ENCODE measurements around the gene GSTO1.
A peak's percentile ranks its signal among the peaks of the same experiment; 100 is the strongest.

GSTO1 gene

DNA sequence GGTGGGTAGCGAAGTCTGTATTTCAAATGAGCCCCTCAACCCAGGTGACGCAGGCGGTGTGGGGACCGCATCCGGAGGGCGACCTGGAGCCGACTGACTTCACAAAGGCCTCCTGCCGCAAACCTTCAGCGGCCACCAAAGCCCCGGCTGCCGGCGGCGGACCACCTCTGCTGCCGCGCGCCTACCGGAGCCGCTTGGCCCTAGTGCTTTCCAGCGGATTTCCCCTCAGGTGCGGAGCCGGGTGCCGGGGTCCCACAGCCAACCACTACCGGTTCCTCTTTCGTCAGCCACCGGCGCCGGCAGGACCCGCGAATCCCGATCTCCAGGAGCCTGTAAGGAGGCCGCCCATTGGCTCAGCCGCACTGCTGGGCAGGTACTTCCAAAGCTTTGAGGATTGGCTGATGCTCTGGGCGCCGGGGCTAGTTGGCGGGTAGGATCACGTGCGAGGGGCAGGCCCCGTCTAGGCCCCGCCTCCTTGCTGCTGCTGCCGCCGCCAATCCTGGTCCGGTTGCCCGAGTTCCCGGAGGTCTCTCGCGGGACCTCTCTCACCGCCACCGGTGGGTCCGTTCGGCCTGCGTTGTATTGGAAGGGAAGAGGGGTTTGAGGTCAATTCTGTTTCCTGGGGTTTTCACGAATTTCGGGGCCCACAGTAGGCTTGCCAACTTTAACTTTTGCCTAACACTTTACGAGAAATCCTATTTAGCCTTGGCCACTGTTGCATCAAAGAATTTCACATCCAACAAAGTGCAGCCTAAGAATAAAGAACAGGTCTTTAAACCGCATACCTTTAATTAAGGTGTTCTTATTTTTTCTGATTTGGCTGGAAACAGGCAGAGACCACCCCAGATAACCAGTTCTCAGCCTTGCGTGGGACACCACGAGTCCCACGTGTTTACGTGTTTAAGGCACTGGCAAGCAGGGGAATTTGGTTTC lies 14.3 kb downstream of the GSTO1 start, which contains the start of gene GSTO2:
TSS of gene GSTO2 (plus strand) at position 472 of the 933 bp plus-strand sequence. CDS start 5,732 bp downstream, outside the sequence.
- H3K9ac ChIP-seq (ENCODE audit: low read length) = peak within 1 kb of the TSS; percentile 68
- peaks cover 8% of the 10 kb centered on the region for H3K4me1 ChIP-seq (ENCODE audit: control insufficient read depth, insufficient read depth, low read length)
- no peaks in the 10 kb centered on the region for H3K27me3 ChIP-seq (ENCODE audit: control insufficient read depth, insufficient read depth, low read length)

GRCh38 chr10:104273286-104273685 lies 18.6 kb downstream of the GSTO1 start:
- H3K4me3 ChIP-seq (ENCODE audit: low read length) = no peak overlapping the region
- H3K36me3 ChIP-seq (ENCODE audit: control insufficient read depth, insufficient read depth, low read length) = no peaks in the 10 kb centered on the region
- H3K27ac ChIP-seq (ENCODE audit: low read depth, low read length) = no peak overlapping the region
- H3K9ac ChIP-seq (ENCODE audit: low read length) = no peak overlapping the region
- H3K27me3 ChIP-seq (ENCODE audit: control insufficient read depth, insufficient read depth, low read length) = no peaks in the 10 kb centered on the region
- H3K4me1 ChIP-seq (ENCODE audit: control insufficient read depth, insufficient read depth, low read length) = peaks cover 3% of the 10 kb centered on the region

More for the DNA sequence above, 14.3 kb downstream of the GSTO1 start, which contains the start of gene GSTO2:
- peak within 1 kb of the TSS; percentile 89 for H3K4me3 ChIP-seq (ENCODE audit: low read length)
- H3K36me3 ChIP-seq (ENCODE audit: control insufficient read depth, insufficient read depth, low read length) = peaks cover 13% of the 10 kb centered on the region
- H3K27ac ChIP-seq (ENCODE audit: low read depth, low read length) = peak within 1 kb of the TSS; percentile 80

GRCh38 chr10:104273899-104274575 lies 19.3 kb downstream of the GSTO1 start:
- Histone ChIP-seq H3K27me3 (ENCODE audit: control insufficient read depth, insufficient read depth, low read length) (no peaks in the 10 kb centered on the region), H3K36me3 (ENCODE audit: control insufficient read depth, insufficient read depth, low read length) (no peaks in the 10 kb centered on the region), H3K9ac (ENCODE audit: low read length) (no peak overlapping the region), H3K4me1 (ENCODE audit: control insufficient read depth, insufficient read depth, low read length) (no peaks in the 10 kb centered on the region), H3K27ac (ENCODE audit: low read depth, low read length) (no peak overlapping the region), H3K4me3 (ENCODE audit: low read length) (no peak overlapping the region)

GRCh38 chr10:104274762-104275721 lies 20.4 kb downstream of the GSTO1 start:
- peak overlapping the region; percentile 53 for H3K4me3 ChIP-seq (ENCODE audit: low read length)
- H3K27me3 ChIP-seq (ENCODE audit: control insufficient read depth, insufficient read depth, low read length) = no peaks in the 10 kb centered on the region
- H3K27ac ChIP-seq (ENCODE audit: low read depth, low read length) = no peak overlapping the region
- H3K9ac ChIP-seq (ENCODE audit: low read length) = no peak overlapping the region
- no peaks in the 10 kb centered on the region for H3K4me1 ChIP-seq (ENCODE audit: control insufficient read depth, insufficient read depth, low read length)
- no peaks in the 10 kb centered on the region for H3K36me3 ChIP-seq (ENCODE audit: control insufficient read depth, insufficient read depth, low read length)

- H3K4me1 ChIP-seq (ENCODE audit: control insufficient read depth, insufficient read depth, low read length) = no peaks in the 10 kb centered on the region
- no peak overlapping the region for H3K4me3 ChIP-seq (ENCODE audit: low read length)
- no peak overlapping the region for H3K27ac ChIP-seq (ENCODE audit: low read depth, low read length)
- no peaks in the 10 kb centered on the region for H3K27me3 ChIP-seq (ENCODE audit: control insufficient read depth, insufficient read depth, low read length)
- H3K36me3 ChIP-seq (ENCODE audit: control insufficient read depth, insufficient read depth, low read length) = no peaks in the 10 kb centered on the region
- H3K9ac ChIP-seq (ENCODE audit: low read length) = no peak overlapping the region
These were observed 21.5 kb downstream of the GSTO1 start for GRCh38 chr10:104276192-104276591.

DNA sequence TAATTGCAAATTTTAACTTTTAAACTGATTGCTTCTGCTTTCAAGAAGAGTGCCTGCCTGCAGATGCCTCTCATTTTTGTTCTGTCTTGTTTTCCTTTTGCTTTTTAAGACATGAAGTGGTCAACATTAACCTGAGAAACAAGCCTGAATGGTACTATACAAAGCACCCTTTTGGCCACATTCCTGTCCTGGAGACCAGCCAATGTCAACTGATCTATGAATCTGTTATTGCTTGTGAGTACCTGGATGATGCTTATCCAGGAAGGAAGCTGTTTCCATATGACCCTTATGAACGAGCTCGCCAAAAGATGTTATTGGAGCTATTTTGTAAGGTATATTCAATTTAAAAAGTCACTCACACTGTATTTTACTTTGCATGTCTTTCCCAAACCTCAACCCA lies 23.1 kb downstream of the GSTO1 start:
- H3K27ac ChIP-seq (ENCODE audit: low read depth, low read length) = no peak overlapping the region
- no peaks in the 10 kb centered on the region for H3K27me3 ChIP-seq (ENCODE audit: control insufficient read depth, insufficient read depth, low read length)
- no peak overlapping the region for H3K4me3 ChIP-seq (ENCODE audit: low read length)
- no peak overlapping the region for H3K9ac ChIP-seq (ENCODE audit: low read length)
- H3K36me3 ChIP-seq (ENCODE audit: control insufficient read depth, insufficient read depth, low read length) = no peaks in the 10 kb centered on the region
- H3K4me1 ChIP-seq (ENCODE audit: control insufficient read depth, insufficient read depth, low read length) = no peaks in the 10 kb centered on the region

GRCh38 chr10:104279550-104280259 lies 25.0 kb downstream of the GSTO1 start:
- H3K27ac ChIP-seq (ENCODE audit: low read depth, low read length) = no peak overlapping the region
- H3K27me3 ChIP-seq (ENCODE audit: control insufficient read depth, insufficient read depth, low read length) = no peaks in the 10 kb centered on the region
- no peak overlapping the region for H3K9ac ChIP-seq (ENCODE audit: low read length)
- H3K4me3 ChIP-seq (ENCODE audit: low read length) = no peak overlapping the region
- H3K4me1 ChIP-seq (ENCODE audit: control insufficient read depth, insufficient read depth, low read length) = no peaks in the 10 kb centered on the region
- no peaks in the 10 kb centered on the region for H3K36me3 ChIP-seq (ENCODE audit: control insufficient read depth, insufficient read depth, low read length)

DNA sequence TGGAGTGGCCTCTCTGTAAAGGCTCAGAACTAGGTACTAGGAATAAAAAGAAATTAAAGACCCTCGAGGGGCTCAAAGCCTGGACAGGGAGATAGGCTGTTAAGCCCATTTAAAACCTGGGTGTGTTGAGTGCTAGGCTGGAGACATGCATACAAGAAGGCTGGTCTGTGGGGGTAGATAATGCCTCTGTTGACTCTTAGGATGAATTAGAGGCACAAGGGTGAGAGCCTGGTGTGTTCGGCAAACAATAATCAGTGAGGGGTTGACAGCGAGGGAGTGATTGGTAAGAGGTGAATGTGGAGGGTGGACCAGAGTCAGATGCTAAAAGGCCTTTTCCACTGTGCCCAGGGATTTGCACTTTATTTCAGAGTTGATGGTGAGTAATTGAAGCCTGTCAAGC lies 27.0 kb downstream of the GSTO1 start:
- Histone ChIP-seq H3K4me1 (ENCODE audit: control insufficient read depth, insufficient read depth, low read length) (no peaks in the 10 kb centered on the region), H3K9ac (ENCODE audit: low read length) (no peak overlapping the region), H3K27ac (ENCODE audit: low read depth, low read length) (no peak overlapping the region)

DNA sequence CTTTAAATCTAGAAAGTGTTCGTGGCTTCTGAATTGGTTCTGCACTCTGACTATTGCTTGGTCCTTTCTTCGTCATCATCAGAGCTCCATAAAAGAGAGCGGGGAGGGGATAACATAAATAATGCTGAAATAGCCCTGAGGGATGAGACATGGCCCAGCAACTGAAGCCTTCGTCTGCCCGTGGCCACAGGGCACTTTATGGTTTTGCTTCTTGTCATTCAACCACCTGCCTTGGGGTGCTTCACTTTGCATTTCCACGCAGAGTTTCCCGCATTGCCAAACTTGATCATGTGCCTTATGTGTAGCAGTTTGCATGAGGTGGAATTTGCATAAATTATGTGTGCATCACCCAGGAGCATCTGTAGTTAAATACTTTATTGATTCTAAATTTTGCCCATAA lies 30.2 kb downstream of the GSTO1 start:
- Histone ChIP-seq H3K9ac (ENCODE audit: low read length) (no peak overlapping the region), H3K36me3 (ENCODE audit: control insufficient read depth, insufficient read depth, low read length) (no peaks in the 10 kb centered on the region), H3K4me1 (ENCODE audit: control insufficient read depth, insufficient read depth, low read length) (no peaks in the 10 kb centered on the region), H3K27me3 (ENCODE audit: control insufficient read depth, insufficient read depth, low read length) (no peaks in the 10 kb centered on the region), H3K4me3 (ENCODE audit: low read length) (no peak overlapping the region), H3K27ac (ENCODE audit: low read depth, low read length) (no peak overlapping the region)

More for the DNA sequence above, 27.0 kb downstream of the GSTO1 start:
- no peak overlapping the region for H3K4me3 ChIP-seq (ENCODE audit: low read length)
- no peaks in the 10 kb centered on the region for H3K27me3 ChIP-seq (ENCODE audit: control insufficient read depth, insufficient read depth, low read length)
- no peaks in the 10 kb centered on the region for H3K36me3 ChIP-seq (ENCODE audit: control insufficient read depth, insufficient read depth, low read length)

- H3K27ac ChIP-seq (ENCODE audit: low read depth, low read length) = no peak overlapping the region
- no peak overlapping the region for H3K9ac ChIP-seq (ENCODE audit: low read length)
- H3K4me3 ChIP-seq (ENCODE audit: low read length) = no peak overlapping the region
- H3K4me1 ChIP-seq (ENCODE audit: control insufficient read depth, insufficient read depth, low read length) = no peaks in the 10 kb centered on the region
- no peaks in the 10 kb centered on the region for H3K36me3 ChIP-seq (ENCODE audit: control insufficient read depth, insufficient read depth, low read length)
- H3K27me3 ChIP-seq (ENCODE audit: control insufficient read depth, insufficient read depth, low read length) = no peaks in the 10 kb centered on the region
These were observed 32.2 kb downstream of the GSTO1 start for GRCh38 chr10:104286939-104287338.

DNA sequence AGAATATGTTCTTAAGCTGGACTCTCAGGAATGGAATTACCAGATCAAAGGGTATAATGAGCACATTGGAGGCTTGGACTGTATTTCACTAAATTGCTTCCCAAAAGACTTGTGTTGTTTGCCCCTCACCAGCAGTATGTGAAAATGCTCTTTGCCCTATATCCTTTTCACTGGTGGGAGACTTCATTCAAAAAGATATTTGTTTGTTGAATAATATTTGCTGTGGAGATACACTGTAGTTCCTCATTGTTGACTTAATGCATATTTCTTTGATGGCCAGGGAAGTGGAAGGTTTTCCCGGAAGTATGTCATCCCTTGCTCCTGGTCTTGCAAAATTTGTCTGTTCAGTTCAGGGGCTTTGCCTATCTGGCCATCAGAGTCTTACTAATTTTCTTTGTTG lies 33.7 kb downstream of the GSTO1 start:
- no peak overlapping the region for H3K27ac ChIP-seq (ENCODE audit: low read depth, low read length)
- no peak overlapping the region for H3K4me3 ChIP-seq (ENCODE audit: low read length)
- no peaks in the 10 kb centered on the region for H3K4me1 ChIP-seq (ENCODE audit: control insufficient read depth, insufficient read depth, low read length)
- H3K27me3 ChIP-seq (ENCODE audit: control insufficient read depth, insufficient read depth, low read length) = no peaks in the 10 kb centered on the region
- no peak overlapping the region for H3K9ac ChIP-seq (ENCODE audit: low read length)
- H3K36me3 ChIP-seq (ENCODE audit: control insufficient read depth, insufficient read depth, low read length) = no peaks in the 10 kb centered on the region
